ENCODE results near the gene PHC2. TPM values are rescaled to one million over a fixed set of nuclear protein-coding genes. Genes with fewer than 3 reads are reported as not detected.

The PHC2 gene
- total RNA-seq, 6 donors from 2014 or later = 103 to 173 (median 129) TPM

DNA sequence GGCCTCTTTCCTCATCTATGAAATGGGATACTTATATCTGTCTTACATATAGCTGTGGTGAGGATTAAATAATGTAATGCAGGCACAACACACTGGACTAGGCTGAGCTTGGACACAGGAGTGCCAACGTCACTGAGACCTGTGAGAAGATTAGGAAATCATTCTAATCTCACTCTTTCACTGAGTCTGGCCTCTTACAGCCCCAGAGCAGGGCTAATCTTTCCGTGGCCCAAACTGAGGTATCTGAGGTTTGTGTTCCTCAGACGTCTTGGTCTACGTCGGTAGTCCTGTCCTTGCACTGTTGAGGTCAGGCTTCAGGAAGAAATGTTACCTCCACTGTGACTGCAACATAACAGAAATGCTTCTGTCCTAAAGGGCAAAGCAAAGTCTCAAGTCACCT is 87.4 kb downstream of the PHC2 start:
- Histone ChIP-seq H3K4me3 (no peak overlapping the region), H3K27me3 (no peaks in the 10 kb centered on the region), H3K4me1 (peaks cover 79 to 98% (median 96%) of the 10 kb centered on the region in 4 donors), H3K9me3 (no peaks in the 10 kb centered on the region), H3K36me3 (peaks cover 0 to 35% (median 0%) of the 10 kb centered on the region in 4 donors), H3K27ac (peak overlapping the region; percentile 77 to 99 (median 98))
- no peak for ATAC-seq (ENCODE audit: low FRiP score in 2 of 2)
- 22 to 31% methylated on average over 5 of the region's 5 CpGs for WGBS, 2 donors
- DNase-seq = peak in 1 of 2 donors; percentile 54
- TF ChIP-seq POLR2A (IDR thresholded peaks at IDR 0.05) = peak in 1 of 4 donors; percentile 15
- no peak for TF ChIP-seq POLR2AphosphoS5 (IDR thresholded peaks at IDR 0.05)

GRCh38 chr1:33342041-33342723 is 88.7 kb downstream of the PHC2 start:
- ATAC-seq (ENCODE audit: low FRiP score in 2 of 2) = peak; percentile 70 to 71
- WGBS, 2 donors = 0 to 26% methylated on average over 2 to 7 of the region's 7 CpGs
- H3K4me3 ChIP-seq = peak overlapping the region in 2 of 4 donors; percentile 2 to 16
- no peaks in the 10 kb centered on the region for H3K9me3 ChIP-seq
- TF ChIP-seq EP300 (IDR thresholded peaks at IDR 0.05) (peak in 2 of 4 donors; percentile 72 to 88), POLR2A (IDR thresholded peaks at IDR 0.05) (peak in 1 of 4 donors; percentile 42), POLR2AphosphoS5 (IDR thresholded peaks at IDR 0.05) (peak; percentile 84 to 88), CTCF (IDR thresholded peaks at IDR 0.05) (peak in 1 of 6 experiments; percentile 11)
- peaks cover 0 to 32% (median 0%) of the 10 kb centered on the region in 4 donors for H3K36me3 ChIP-seq
- peak in 1 of 2 donors; percentile 92 for DNase-seq
- H3K4me1 ChIP-seq = peaks cover 92 to 99% (median 97%) of the 10 kb centered on the region in 4 donors
- H3K27me3 ChIP-seq = no peaks in the 10 kb centered on the region
- H3K27ac ChIP-seq = peak overlapping the region; percentile 77 to 99 (median 98)

- Histone ChIP-seq H3K27ac (peak overlapping the region; percentile 90 to 99 (median 98)), H3K9me3 (no peaks in the 10 kb centered on the region), H3K36me3 (peaks cover 0 to 32% (median 0%) of the 10 kb centered on the region in 4 donors), H3K4me3 (no peak overlapping the region), H3K27me3 (no peaks in the 10 kb centered on the region), H3K4me1 (peaks cover 97 to 99% (median 98%) of the 10 kb centered on the region in 4 donors)
- ATAC-seq (ENCODE audit: low FRiP score in 2 of 2) (no peak), DNase-seq (no peak)
- WGBS, 2 donors = 71 to 80% methylated on average over 6 of the region's 6 CpGs
- no peak for TF ChIP-seq POLR2AphosphoS5 (IDR thresholded peaks at IDR 0.05)
- no peak for TF ChIP-seq POLR2A (IDR thresholded peaks at IDR 0.05)
- TF ChIP-seq EP300 (IDR thresholded peaks at IDR 0.05) = no peak
- no peak for TF ChIP-seq CTCF (IDR thresholded peaks at IDR 0.05)
These were observed 89.7 kb downstream of the PHC2 start for GRCh38 chr1:33341190-33341589.

DNA sequence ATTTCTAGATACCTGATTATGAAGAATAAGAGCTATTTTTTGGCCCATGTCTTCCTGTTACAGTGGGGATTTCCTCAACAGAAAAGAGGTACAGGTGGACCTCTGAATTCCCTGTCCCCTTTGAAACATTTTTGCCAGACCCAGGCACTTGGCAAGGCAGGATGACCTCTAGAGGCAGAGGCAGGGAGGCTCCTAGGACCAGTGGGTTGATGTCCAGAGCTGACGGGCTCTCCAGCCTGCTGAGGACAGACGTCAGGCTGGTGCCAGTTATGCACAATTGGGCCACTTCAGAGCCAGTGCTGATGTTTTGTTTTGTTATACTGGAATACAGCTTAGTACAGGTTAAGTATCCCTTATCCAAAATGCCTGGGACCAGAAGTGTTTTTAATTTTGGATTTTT is 91.5 kb downstream of the PHC2 start:
- TF ChIP-seq POLR2AphosphoS5 (IDR thresholded peaks at IDR 0.05) (peak in 1 of 2 donors; percentile 26), EP300 (IDR thresholded peaks at IDR 0.05) (no peak)
- Histone ChIP-seq H3K9me3 (no peaks in the 10 kb centered on the region), H3K4me1 (peaks cover 97 to 99% (median 98%) of the 10 kb centered on the region in 4 donors), H3K27me3 (no peaks in the 10 kb centered on the region), H3K36me3 (peaks cover 0 to 31% (median 0%) of the 10 kb centered on the region in 4 donors), H3K27ac (peak overlapping the region; percentile 90 to 99 (median 98)), H3K4me3 (no peak overlapping the region)
- DNase-seq (peak in 1 of 2 donors; percentile 77), ATAC-seq (ENCODE audit: low FRiP score in 2 of 2) (peak in 1 of 2 donors; percentile 31)
- WGBS, 2 donors = 46 to 59% methylated on average over 2 of the region's 2 CpGs

GRCh38 chr1:33338440-33339211 is 92.3 kb downstream of the PHC2 start:
- Histone ChIP-seq H3K27me3 (no peaks in the 10 kb centered on the region), H3K9me3 (no peaks in the 10 kb centered on the region), H3K36me3 (peaks cover 0 to 34% (median 0%) of the 10 kb centered on the region in 4 donors), H3K4me1 (peaks cover 97 to 99% (median 98%) of the 10 kb centered on the region in 4 donors), H3K27ac (peak overlapping the region; percentile 90 to 99 (median 98)), H3K4me3 (peak overlapping the region in 2 of 4 donors; percentile 15 to 19)
- DNase-seq (peak in 1 of 2 donors; percentile 90), ATAC-seq (ENCODE audit: low FRiP score in 2 of 2) (peak; percentile 87 to 88)
- 23 to 27% methylated on average over 13 to 14 of the region's 14 CpGs for WGBS, 2 donors
- TF ChIP-seq POLR2A (IDR thresholded peaks at IDR 0.05) (peak in 2 of 4 donors; percentile 56 to 77), EP300 (IDR thresholded peaks at IDR 0.05) (peak; percentile 80 to 99 (median 96)), POLR2AphosphoS5 (IDR thresholded peaks at IDR 0.05) (peak; percentile 92 to 99), CTCF (IDR thresholded peaks at IDR 0.05) (no peak)
